Bronchial epithelial cell (primary cell): ENCODE data around the gene CCDC138. TPM values are rescaled to one million over a fixed set of nuclear protein-coding genes. Genes with fewer than 3 reads are reported as not detected.

Experiments used
- DNase-seq: peaks from one replicate; pipeline ENCODE4 v3.0.0-alpha.2; 2010; ENCODE audit warnings: low read depth
- FAIRE-seq: peaks from 2 replicates; lab custom pipeline; 2011; peaks lifted over from hg19 to GRCh38; lab: Jason Lieb, UNC
- H3K27me3 ChIP-seq: 2 replicates; pipeline ENCODE4 v1.5.1; 2011; ENCODE audit warnings: low read length; ENCODE audit not compliant: control insufficient read depth, insufficient read depth
- H3K36me3 ChIP-seq: 2 replicates; pipeline ENCODE4 v1.5.1; 2011; ENCODE audit warnings: low read length; ENCODE audit not compliant: control insufficient read depth, insufficient read depth
- H3K4me3 ChIP-seq: 2 replicates; pipeline ENCODE4 v1.5.1; 2011; ENCODE audit warnings: mild to moderate bottlenecking, low read depth, low read length, control low read depth
- total RNA-seq: library from RNA; depleted of rRNA; stranded (reverse); fragments of >200 nt; gene quantifications from 2 replicates; pipeline ENCODE4 v1.2.1, GENCODE V29; 2014
- TF ChIP-seq, protein P1 (sequence below): IDR thresholded peaks from 2 replicates; pipeline ENCODE4 v1.5.1; 2011; ENCODE audit warnings: mild to moderate bottlenecking, moderate library complexity, low read length, control low read depth, inconsistent platforms; ENCODE audit not compliant: insufficient read depth, severe bottlenecking

Gene CCDC138
- total RNA-seq, 1 donor from 2014 or later, result 3.4 TPM

DNA sequence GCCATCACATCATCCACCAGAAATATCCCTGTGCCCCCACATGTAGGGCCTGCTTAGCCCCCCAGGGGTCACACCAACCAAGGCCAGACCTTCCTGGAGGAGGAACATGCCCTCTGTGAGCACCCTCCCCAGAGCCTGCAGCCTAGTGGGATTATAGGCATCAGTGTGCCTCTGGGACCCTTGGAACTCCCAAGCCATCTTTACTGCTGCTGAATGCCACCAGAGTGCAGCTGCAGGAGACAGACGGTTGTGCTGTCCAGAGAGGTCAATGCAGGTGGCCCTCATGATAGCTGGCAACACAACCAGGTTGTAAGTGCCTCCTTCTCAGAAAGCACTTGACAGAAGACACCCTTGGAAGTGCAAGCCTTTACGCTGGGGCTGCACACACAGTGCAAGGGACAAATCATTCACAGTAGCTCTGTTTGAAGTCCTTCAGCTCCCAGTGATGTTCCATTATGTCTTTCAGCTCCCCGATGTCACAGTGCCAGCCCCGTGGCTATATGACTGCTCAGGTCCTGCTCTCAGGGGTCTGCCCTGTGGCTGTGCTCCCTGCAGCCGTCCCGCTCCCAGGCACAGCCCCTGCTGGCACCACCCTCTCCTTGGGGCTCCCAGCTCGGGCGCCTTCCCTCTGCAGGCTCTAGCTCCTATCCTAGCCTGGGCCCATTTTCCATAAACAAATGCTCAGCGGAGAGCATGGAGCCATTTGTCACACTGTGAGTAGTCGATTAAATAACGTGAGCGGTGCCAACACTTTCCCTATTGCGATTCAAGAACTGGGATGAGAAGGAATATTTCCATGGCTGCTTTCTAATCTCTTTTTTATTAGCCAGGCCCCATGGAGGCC lies 137.4 kb downstream of the CCDC138 start:
- DNase-seq, result no peak
- FAIRE-seq, result peak; percentile 72
- TF ChIP-seq, protein P1, sequence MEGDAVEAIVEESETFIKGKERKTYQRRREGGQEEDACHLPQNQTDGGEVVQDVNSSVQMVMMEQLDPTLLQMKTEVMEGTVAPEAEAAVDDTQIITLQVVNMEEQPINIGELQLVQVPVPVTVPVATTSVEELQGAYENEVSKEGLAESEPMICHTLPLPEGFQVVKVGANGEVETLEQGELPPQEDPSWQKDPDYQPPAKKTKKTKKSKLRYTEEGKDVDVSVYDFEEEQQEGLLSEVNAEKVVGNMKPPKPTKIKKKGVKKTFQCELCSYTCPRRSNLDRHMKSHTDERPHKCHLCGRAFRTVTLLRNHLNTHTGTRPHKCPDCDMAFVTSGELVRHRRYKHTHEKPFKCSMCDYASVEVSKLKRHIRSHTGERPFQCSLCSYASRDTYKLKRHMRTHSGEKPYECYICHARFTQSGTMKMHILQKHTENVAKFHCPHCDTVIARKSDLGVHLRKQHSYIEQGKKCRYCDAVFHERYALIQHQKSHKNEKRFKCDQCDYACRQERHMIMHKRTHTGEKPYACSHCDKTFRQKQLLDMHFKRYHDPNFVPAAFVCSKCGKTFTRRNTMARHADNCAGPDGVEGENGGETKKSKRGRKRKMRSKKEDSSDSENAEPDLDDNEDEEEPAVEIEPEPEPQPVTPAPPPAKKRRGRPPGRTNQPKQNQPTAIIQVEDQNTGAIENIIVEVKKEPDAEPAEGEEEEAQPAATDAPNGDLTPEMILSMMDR, result no peak
- H3K36me3 ChIP-seq, result no peaks in the 10 kb centered on the region
- H3K27me3 ChIP-seq, result no peaks in the 10 kb centered on the region
- no peak overlapping the region for H3K4me3 ChIP-seq

DNA sequence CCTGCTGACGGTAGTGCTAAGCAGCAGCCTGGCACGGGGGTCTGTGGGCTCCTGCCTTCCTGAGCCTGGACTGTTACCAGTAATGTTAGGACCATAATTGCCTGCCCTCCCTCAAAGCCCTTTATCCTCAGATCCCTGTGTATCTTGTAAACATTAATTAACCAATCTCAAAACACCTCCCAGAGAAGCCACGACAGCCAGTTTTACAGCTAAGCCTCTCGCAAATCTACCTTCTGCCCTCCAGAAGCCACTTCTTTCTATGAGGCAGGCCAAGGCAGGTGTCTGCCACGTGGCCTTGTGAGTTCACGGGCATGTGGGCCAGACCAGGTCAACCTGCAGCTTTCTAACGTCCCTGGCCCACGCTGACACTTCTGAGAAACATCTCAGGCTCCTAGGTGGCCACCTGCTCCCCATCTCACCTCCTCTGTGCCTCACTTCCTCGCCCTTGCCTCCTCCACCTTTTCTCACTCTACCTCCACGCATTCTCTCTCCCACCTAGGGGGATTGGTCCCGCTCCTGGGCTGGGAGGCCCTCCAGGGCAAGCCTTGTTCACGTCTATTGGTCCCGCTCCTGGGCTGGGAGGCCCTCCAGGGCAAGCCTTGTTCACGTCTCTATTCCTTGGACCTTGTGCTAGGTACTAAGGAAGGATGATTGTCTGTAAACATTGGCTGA lies 138.1 kb downstream of the CCDC138 start:
- H3K27me3 ChIP-seq, result no peaks in the 10 kb centered on the region
- no peaks in the 10 kb centered on the region for H3K36me3 ChIP-seq
- TF ChIP-seq, protein P1, result no peak
- no peak overlapping the region for H3K4me3 ChIP-seq
- FAIRE-seq (no peak), DNase-seq (no peak)

DNA sequence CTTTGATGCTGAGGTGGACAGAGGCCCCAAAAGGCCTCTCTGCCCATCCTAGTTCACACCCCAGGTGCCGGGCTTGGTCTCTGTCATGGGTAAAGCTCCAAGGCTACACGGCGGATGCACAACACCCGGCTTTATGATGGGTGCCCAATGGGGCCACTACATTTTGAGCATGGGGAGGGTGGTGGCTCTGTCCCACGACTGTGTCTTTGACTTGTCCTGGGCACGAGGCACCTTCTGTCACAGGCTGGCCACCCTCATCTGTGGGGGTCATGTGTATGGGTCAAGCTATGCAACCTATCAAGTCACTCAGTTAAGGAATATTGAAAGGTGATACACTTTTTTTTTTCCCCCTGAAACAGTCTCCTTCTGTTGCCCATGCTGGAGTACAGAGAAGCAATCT lies 138.7 kb downstream of the CCDC138 start:
- no peak for DNase-seq
- Histone ChIP-seq H3K27me3 (peaks cover 2% of the 10 kb centered on the region), H3K4me3 (no peak overlapping the region), H3K36me3 (no peaks in the 10 kb centered on the region)
- TF ChIP-seq, protein P1, result no peak
- no peak for FAIRE-seq

DNA sequence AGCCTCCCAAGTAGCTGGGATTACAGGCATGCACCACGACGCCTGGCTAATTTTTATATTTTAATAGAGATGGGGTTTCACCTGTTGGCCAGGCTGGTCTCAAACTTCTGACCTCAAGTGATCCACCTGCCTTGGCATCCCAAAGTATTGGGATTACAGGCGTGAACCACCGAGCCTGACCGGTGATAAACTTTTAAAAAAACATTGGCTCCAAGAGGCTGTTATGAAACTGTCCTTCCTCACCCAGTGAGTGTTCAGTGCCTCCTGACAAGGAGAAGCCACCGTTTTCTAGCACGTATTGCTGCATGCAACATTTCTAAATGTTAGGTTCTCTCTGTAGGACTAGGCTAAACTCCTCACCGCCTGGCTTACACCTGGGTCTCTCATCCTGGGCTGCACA lies 139.2 kb downstream of the CCDC138 start:
- DNase-seq, result no peak
- Histone ChIP-seq H3K27me3 (peaks cover 2% of the 10 kb centered on the region), H3K36me3 (no peaks in the 10 kb centered on the region), H3K4me3 (no peak overlapping the region)
- no peak for FAIRE-seq
- TF ChIP-seq, protein P1, result no peak

Other genes starting within 250 kb of the CCDC138 start
- 48.7 and 56.1 TPM in 2 replicates for gene RANBP2, start 67.3 kb upstream of the CCDC138 start, total RNA-seq
- gene EDAR, start 202.4 kb downstream of the CCDC138 start, total RNA-seq, result under 0.01 and 0.90 TPM in 2 replicates